ENCODE results near the gene PPP3R1.

Gene PPP3R1

GRCh38 chr2:68258851-68259250 is 6.5 kb upstream of the PPP3R1 start:
- no peak for DNase-seq (ENCODE audit: low spot score)

GRCh38 chr2:68256093-68256450 is 3.7 kb upstream of the PPP3R1 start:
- no peak for DNase-seq (ENCODE audit: low spot score)

DNA sequence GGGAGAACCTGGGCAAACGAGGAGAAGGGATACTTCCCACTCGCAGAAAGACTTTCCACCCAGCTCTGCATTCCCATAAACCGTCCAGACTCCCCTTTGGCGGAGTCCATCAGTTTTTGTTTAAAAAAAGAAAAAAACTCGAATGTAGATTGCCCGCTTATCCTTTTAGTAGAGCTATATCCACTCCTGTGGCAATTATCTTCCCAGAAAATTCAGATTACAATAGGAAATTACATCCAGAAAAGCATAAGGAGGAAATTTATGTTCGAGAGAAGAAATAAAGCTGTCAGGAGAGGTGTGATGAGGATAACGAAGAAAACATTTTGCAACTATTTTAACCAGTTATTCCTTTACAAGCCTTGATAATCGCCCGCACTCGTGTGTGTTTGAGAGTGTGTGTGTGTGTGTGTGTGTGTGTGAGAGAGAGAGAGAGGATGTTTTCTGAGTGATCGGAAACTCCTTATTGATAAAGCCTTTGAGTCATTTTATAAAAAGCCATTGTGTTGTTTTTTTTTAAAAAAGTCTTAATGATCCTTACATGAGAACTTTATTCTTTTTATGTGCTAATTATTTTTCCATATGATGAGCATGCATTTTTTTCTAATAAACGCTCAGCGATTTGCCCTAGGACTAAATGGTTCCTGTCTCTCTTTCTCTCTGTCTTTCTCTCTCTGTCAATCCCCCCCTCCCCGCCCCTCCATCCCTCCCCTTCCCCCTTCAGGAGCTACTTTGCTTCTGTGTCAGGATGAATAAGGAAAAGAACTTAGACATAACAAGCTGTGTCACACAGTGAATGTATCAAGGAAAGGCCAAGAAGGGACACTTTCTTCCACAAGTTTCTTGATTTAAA is 1.1 kb upstream of the PPP3R1 start:
- peak; percentile 16 for DNase-seq (ENCODE audit: low spot score)

DNA sequence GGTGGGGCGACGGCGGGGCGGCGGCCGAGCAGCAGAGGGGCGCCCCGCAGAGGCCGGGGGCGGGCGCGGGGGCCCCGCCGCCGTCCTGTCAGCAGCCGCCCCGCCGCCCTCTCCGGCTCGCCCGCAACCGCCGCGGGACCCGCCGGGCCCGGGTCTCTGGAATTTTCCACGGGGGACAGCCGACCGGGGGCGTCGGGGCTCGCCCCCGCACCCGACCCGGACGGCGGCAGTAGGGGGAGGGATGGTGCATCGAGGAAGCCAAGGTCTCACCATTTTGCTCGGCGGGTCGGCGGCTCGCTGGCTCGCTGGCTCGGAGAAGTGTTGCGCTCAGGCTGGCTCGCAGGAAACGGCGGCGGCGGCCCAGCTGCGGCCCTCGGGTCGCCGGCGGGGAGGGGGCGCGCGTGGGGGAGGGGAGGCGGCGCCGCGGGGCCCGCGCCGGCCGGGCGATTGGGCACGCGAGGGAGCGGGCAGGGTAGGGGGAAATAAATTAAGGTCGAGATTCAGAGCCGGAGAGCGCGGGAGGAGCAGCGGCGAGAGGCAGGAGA is 405 bp downstream of the PPP3R1 start:
- no peak for DNase-seq (ENCODE audit: low spot score)

- peak; percentile 83 for DNase-seq (ENCODE audit: low spot score)
Measured at GRCh38 chr2:68251187-68251854, 1.0 kb downstream of the PPP3R1 start.

DNA sequence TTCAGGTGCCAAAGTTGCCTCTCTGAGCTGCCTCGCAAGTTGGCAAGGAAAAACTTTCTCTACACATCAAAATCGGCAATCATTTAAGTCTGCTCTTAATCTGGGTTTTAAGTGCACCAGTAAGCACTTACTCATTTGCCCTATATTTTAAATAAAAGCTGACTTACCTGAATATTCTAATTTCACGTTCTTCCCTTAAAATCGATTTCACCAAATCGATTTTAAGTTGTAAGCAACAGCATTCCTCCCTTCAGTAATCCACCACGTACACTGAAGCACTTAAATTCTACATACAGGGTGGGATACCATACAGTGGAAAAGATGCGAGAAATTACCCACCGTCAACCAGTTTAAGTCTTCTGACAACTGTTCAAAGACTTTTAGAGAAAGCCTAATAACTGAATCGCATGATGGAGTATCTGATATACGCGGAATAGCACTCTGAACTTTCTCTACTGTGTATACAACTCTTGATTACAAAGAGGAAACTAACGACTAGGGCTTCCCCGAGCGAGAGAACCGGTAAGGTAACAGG is 1.6 kb downstream of the PPP3R1 start:
- no peak for DNase-seq (ENCODE audit: low spot score)

DNA sequence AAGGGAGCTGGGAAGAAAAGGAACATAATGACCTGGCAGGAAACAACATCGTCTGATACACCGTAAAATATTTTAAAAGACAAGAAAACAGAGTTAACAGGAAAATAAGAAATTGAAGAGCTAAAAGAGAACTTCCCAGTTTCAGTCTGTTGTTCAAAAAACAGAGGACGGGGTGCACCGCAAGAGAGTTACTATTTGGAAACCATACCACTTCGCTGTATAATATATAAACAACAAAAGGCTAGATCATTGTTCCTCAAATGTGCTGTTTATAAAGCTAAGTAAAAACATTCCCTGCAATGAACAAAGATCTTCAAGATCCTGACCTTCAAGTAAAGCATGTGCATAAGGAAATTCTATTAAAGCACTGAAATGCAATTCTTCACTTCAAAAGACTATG is 2.1 kb downstream of the PPP3R1 start:
- no peak for DNase-seq (ENCODE audit: low spot score)

DNA sequence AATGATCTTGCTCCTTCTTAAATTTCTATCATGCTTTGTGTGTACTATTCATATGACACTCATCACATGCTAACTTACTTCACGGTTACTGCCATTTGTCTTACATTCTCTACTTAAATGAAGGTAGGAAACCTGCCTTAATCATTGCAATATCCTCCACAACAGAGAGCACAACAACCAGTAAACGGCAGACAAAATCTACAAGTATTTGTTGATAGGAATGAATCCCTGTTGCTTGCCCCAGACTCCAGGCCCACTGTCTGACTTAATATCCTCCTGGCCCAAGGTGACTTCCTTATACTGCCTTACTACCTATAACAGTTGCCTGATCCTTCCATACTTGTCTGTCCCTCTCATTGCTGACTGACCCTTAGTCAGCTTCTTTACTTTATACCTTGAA is 3.5 kb downstream of the PPP3R1 start:
- DNase-seq (ENCODE audit: low spot score): no peak

GRCh38 chr2:68248361-68248760 is 4.0 kb downstream of the PPP3R1 start:
- no peak for DNase-seq (ENCODE audit: low spot score)

- DNase-seq (ENCODE audit: low spot score): no peak
Measured at GRCh38 chr2:68246396-68246795, 5.9 kb downstream of the PPP3R1 start.

DNA sequence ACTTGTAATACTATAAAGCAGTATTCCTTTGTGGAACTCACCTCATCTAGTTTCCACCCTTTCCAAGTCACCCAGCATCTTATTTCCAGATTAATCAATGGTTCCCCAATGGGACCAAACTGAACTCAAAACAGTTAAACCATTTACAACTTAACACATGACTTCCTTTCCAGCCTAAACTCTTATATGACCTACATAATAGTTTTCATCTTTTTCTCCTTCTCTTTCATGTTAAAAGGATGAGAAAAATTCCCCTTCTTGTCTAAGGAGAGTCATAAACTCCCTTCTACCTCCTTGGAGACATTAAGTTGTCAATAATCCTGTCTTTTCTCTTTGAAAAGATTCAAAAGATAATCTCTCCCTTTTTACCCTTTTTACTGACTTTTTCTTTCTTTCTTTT is 6.7 kb downstream of the PPP3R1 start:
- DNase-seq (ENCODE audit: low spot score): no peak

- no peak for DNase-seq (ENCODE audit: low spot score)
Measured at GRCh38 chr2:68245066-68245465, 7.3 kb downstream of the PPP3R1 start.

DNA sequence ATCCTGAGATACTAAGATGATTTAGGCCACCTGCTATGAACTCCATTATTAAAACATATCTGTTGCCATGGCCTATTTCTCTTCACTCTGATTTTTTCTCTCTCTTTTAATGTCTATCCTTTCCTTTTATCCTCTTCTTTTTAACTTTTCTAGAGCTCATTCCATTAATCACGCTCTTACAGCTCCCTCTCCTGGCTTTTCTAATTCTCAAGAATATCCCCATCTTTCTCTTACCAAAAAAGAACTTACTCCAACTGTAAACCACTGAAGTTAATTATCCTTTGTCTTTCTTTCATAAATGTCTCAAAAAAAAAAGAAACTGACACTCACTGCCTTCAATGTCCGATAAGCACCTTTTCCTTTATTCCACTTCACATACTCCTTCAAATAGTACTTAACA is 7.9 kb downstream of the PPP3R1 start:
- DNase-seq (ENCODE audit: low spot score): no peak

DNA sequence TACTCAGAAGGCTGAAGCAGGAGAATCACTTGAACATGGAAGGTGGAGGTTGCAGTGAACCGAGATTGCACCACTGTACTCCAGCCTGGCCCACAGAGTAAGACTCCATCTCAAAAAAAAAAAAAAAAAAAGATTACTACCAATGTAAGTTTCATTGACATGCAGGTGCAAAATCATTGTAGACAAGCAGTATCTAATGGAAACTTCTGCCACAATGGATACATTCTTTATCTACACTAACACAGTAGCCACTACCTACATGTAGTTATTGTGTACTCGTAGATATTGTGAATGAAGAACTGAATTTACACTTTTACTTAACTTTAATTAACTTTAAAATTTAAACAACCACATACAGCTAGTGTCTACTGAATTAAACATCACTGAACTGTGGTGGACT is 10.6 kb downstream of the PPP3R1 start:
- no peak for DNase-seq (ENCODE audit: low spot score)

GRCh38 chr2:68240446-68240845 is 11.9 kb downstream of the PPP3R1 start:
- no peak for DNase-seq (ENCODE audit: low spot score)

- no peak for DNase-seq (ENCODE audit: low spot score)
Measured at GRCh38 chr2:68238955-68239822, 13.1 kb downstream of the PPP3R1 start.

DNA sequence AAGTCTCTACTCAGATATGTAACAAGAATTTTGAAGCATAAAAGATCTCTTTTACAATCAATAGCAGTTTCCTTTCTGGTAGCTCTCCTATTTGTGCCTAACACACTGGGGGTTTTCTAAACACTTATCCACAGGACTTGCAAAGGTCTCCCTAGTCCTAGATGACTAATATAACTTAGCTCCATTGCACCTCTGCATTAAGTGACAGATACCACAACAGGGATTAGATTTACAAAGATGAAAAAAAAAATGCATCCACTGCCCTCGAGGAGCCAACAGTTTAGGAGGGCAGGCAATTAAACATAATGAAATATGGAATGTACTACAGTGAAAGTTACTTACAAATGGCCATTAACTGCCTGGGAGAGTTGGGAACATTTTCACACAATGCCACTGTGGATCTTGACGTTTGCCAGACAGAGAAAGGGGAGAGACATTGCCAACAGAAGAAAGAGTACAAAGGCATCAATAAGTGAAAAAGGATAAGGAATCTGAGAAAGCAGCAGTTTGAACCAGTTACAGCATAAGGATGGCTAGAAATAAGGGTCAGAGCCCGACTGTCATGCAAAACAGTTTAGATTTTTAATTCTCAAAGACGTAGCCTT is 14.3 kb downstream of the PPP3R1 start:
- DNase-seq (ENCODE audit: low spot score): peak; percentile 20

DNA sequence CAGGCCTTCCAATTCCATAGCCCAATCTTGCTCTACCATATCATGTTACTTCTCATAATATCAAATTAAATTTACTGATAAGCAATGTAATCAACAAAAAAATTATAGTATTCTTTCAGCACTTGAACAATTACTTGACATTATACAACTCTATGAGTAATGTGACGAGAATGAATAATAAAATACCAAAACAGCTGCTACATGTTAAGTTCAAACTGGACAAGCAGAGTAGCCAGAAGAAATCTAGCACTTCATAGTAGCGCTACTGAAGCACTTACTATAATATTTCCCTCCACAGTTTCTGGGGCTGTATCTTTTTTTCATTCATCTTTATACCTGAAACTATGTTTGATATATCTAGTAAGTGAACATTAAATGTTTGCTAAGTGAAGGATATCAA is 14.9 kb downstream of the PPP3R1 start:
- DNase-seq (ENCODE audit: low spot score): no peak

DNA sequence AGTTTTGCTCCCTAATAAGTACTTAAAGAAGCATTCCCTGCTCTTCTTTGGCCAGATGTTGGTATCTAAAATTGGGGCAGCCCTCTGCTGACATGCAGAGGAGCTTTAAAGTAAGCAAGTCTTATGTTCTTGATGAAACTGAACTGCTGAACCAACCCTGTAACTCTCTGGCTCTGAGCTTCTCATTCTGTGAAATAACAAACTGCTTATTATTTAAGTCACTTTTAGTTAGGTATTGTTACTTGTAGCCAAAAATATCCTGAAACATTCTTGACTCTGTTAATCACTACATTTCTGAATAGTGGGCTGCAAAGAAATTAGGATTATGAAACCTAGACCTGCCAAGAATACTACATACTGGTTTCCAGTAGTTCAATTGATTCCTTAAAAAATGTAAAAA is 15.5 kb downstream of the PPP3R1 start:
- no peak for DNase-seq (ENCODE audit: low spot score)

GRCh38 chr2:68236103-68236734 is 16.1 kb downstream of the PPP3R1 start:
- DNase-seq (ENCODE audit: low spot score): no peak

DNA sequence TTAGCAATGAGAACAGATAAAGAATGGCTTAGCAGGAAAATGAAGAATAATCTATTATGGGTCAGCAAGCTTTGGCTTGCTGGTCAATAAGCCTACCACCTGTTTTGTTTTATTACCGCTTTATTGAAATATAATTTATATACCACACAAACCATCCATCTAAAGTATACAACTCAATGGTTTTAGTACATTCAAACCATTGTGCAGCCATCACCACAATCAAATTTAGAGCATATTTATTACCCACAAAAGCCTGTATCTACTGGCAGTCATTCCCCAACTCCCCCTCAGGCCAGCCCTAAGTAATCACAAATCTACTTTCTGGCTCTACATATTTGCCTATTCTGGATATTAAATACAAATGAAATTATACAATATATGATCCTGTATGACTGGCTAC is 17.2 kb downstream of the PPP3R1 start:
- DNase-seq (ENCODE audit: low spot score): no peak

All from SK-N-DZ (cell line).